Coronary artery (tissue), 2 donors: ENCODE data around the gene SPATA13.

Source experiments
- DNase-seq: peaks from one replicate; pipeline ENCODE4 v3.0.0-alpha.2; 2017; ENCODE audit warnings: low spot score
- H3K27ac ChIP-seq, 2 donors: fragments of 200-600 bp; sonication (generic); one replicate each; pipeline ENCODE4 v1.5.1; 2016 to 2019
- H3K4me3 ChIP-seq: fragments of 200-600 bp; sonication (generic); 2 replicates; pipeline ENCODE4 v1.5.1; 2016; ENCODE audit warnings: mild to moderate bottlenecking, moderate library complexity
- TF ChIP-seq, protein P1 (sequence below): fragments of 200-600 bp; sonication (generic); IDR thresholded peaks from one replicate; pipeline ENCODE4 v1.5.1; 2019; ENCODE audit warnings: antibody characterized with exemption

The SPATA13 gene

DNA sequence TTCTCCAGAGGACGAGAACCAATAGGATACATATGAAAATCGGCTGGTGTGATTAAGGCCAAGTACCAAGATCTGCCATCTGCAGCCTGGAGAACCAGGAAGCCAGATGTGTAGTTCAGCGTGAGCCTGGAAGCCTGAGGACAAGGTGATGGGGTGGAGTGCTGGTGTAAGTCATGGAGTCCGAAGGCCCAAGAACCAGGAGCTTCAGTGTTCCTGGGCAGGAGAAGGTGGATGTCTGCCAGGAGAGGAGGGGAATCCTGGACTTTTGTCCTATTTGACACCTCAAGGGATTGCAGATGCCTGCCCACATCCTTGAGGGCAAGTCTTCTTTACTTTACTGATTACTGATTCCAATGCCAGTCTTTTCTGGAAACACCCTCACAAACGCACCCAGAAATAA is 71.5 kb downstream of the SPATA13 start:
- Histone ChIP-seq H3K27ac (no peak overlapping the region), H3K4me3 (no peak overlapping the region)
- no peak for DNase-seq
- TF ChIP-seq, protein P1, sequence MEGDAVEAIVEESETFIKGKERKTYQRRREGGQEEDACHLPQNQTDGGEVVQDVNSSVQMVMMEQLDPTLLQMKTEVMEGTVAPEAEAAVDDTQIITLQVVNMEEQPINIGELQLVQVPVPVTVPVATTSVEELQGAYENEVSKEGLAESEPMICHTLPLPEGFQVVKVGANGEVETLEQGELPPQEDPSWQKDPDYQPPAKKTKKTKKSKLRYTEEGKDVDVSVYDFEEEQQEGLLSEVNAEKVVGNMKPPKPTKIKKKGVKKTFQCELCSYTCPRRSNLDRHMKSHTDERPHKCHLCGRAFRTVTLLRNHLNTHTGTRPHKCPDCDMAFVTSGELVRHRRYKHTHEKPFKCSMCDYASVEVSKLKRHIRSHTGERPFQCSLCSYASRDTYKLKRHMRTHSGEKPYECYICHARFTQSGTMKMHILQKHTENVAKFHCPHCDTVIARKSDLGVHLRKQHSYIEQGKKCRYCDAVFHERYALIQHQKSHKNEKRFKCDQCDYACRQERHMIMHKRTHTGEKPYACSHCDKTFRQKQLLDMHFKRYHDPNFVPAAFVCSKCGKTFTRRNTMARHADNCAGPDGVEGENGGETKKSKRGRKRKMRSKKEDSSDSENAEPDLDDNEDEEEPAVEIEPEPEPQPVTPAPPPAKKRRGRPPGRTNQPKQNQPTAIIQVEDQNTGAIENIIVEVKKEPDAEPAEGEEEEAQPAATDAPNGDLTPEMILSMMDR: no peak

DNA sequence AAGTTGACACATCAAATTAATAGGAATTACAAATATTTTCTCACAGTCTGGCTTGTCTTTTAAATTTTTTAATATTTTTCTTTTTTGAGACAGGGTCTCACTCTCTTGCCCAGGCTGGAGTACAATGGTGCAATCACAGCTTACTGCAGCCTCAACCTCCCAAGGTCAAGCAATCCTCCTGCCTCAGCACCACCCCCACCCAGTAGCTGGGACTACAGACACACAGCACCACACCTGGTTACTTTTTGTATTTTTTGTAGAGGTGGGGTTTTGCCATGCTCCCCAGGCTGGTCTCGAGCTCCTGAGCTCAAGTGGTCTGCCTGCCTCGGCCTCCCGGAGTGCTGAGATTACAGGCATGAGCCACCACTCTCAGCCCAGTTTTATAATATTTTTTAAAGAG is 72.0 kb downstream of the SPATA13 start:
- H3K4me3 ChIP-seq: no peak overlapping the region
- DNase-seq: no peak
- TF ChIP-seq, protein P1: no peak
- H3K27ac ChIP-seq: no peak overlapping the region

DNA sequence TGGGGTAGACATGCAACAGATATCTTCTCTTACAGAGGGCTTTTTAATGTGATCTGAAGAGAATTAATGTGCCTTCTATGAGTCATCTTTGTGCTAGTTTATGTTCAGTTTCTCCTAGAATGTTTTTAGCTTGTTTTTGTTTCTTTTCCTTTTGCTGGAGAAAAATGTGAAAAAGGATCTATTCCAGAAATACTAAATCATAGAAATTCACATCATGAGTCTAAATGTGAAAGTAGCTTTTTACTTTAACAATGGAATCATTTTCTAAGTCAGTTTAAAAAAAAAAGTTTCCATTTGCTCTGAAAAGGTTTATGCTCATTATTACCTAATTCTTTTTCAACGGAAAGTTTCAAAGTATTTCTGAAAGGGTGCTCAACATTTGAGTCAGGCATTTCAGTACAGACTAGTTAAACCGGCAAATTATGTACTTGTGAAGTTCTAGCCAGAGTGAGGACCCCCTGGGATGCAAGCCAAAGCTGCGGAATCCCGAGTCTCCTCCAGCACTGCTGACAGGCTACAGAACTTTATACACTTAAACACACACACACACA is 72.9 kb downstream of the SPATA13 start:
- Histone ChIP-seq H3K27ac (peak overlapping the region in 1 of 2 donors; percentile 50), H3K4me3 (peak overlapping the region; percentile 41)
- DNase-seq: no peak
- TF ChIP-seq, protein P1: no peak

DNA sequence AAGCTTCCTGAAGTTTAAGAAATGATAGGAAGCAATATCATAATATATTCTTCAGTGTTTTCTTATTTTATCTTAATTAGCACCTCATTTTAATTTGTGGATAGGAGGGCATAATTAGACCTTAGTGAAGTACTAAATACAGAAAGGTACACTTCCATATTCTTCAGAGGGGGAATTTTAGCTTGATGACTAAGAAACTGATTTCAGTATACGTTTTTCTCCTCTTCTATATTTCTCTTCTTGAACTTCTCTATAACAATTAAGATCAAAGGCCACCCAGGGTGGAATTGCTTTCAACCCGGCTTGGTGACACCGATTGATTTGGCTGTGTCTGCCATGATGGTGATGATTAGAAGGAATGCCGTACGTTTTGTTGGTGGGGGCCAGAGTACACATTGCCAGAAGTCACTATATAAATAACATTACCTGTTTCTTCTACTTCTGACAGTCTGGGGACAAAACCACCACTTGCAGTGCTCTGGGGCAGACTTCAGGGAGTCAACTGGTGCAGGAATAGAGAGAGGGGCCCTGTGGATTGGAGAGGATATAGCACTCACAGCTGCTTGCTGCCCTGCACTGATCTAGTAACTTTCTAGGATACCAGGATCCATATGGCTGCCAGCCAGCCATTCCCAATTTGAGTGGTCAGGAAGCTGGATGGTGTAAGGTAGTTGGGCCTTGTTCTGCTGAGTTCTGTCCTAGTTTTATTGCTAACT is 73.8 kb downstream of the SPATA13 start:
- TF ChIP-seq, protein P1: no peak
- H3K27ac ChIP-seq: no peak overlapping the region
- no peak for DNase-seq
- H3K4me3 ChIP-seq: no peak overlapping the region

DNA sequence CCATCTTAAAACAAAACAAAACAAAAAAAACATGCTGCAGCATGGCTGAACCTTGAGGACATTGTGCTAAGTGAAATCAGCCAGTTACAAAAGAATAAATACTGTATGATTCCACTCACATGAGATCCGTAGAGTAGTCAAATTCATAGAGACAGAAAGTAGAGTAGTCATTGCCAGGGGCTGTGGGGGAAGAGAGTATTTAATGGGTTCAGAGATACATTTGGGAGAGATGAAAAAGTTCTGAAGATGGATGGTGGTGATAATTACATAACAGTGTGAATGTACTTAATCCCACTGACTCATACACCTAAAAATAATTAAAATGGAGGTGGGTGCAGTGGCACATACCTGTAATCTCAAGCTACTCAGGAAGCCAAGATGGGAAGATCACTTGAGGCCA is 76.8 kb downstream of the SPATA13 start:
- H3K4me3 ChIP-seq: no peak overlapping the region
- H3K27ac ChIP-seq: no peak overlapping the region
- no peak for DNase-seq
- TF ChIP-seq, protein P1: no peak

DNA sequence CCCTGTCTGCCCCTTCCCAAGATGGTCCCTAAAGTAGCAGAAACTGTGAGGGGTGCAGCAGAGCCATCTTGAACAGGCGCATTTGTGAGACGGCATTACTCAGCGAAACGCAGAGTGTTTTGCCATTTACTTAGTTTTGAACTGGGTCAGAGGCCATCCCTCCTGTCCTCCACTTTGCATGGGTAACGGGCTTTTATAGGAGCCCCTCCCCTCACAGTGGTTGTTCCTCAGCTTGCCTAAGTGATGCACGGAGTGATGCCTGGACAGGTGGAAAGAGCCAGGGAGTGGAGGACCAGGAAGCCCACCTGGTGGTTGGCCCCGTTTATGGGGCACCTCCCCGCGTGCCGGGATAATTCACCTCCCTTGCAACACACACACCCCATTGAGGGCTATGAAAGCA is 80.8 kb downstream of the SPATA13 start:
- H3K27ac ChIP-seq: no peak overlapping the region
- TF ChIP-seq, protein P1: no peak
- DNase-seq: no peak
- no peak overlapping the region for H3K4me3 ChIP-seq

DNA sequence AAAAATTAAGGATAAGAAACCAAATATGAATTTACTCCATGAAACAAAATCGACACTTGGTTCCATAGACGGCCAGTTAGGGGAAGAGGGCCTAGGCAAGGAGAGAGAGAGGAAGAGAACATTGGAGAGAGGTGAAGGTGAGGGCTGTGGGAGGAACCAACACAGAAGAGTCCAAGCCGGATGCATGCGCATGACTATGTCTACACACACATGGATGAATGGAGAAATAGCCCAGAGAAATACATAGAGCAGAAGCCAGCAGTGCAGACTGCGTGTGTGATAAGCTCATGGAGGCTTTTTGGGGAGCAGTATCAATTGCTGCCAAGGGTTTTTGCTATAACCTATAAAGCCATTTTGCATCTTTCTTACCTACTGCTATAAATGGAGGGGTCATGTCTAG is 81.6 kb downstream of the SPATA13 start:
- H3K27ac ChIP-seq: no peak overlapping the region
- no peak overlapping the region for H3K4me3 ChIP-seq
- DNase-seq: no peak
- TF ChIP-seq, protein P1: no peak
